Measurements from ENCODE around the gene GPC3. TPM values are rescaled to one million over a fixed set of nuclear protein-coding genes. Genes with fewer than 3 reads are reported as not detected.

GPC3 gene
- total RNA-seq, 1 experiment from 2014 or later, result not detected

DNA sequence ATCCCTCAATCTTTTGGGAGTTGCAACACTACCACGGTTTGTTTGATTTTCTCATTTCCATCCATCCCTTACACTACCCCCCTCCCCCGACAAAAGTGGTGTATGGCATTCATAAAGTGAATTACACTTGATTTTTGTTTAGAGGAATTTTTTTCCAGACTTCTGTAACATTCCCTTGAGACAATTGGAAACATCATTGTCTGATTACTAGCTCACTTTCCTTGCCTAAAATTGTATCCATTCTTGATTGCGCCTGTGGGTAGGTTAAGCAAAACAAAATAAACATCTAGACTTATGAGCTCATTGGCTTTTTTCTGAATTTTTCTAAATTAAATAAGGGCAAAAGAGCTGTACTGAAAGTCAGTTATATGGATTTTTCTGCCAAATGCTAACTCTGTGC lies 3.5 kb downstream of the GPC3 start:
- no peaks in the 10 kb centered on the region for H4K20me1 ChIP-seq (ENCODE audit: insufficient read depth)
- no peak for TF ChIP-seq EZH2 (IDR thresholded peaks at IDR 0.05; ENCODE audit: low read depth)
- TF ChIP-seq, protein P1, sequence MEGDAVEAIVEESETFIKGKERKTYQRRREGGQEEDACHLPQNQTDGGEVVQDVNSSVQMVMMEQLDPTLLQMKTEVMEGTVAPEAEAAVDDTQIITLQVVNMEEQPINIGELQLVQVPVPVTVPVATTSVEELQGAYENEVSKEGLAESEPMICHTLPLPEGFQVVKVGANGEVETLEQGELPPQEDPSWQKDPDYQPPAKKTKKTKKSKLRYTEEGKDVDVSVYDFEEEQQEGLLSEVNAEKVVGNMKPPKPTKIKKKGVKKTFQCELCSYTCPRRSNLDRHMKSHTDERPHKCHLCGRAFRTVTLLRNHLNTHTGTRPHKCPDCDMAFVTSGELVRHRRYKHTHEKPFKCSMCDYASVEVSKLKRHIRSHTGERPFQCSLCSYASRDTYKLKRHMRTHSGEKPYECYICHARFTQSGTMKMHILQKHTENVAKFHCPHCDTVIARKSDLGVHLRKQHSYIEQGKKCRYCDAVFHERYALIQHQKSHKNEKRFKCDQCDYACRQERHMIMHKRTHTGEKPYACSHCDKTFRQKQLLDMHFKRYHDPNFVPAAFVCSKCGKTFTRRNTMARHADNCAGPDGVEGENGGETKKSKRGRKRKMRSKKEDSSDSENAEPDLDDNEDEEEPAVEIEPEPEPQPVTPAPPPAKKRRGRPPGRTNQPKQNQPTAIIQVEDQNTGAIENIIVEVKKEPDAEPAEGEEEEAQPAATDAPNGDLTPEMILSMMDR (conservative IDR thresholded peaks at IDR 0.05), result no peak
- no peak overlapping the region for H3K4me2 ChIP-seq
- no peaks in the 10 kb centered on the region for H3K4me1 ChIP-seq (replicated peaks; ENCODE audit: insufficient read depth)
- no peaks in the 10 kb centered on the region for H3F3A ChIP-seq (ENCODE audit: insufficient read depth, low read depth)
- no peaks in the 10 kb centered on the region; the same call in 1 of the 2 replicates for H3K27me3 ChIP-seq (ENCODE audit: insufficient read depth, low read depth)
- H3K9me3 ChIP-seq (ENCODE audit: insufficient read depth, low read depth), result no peaks in the 10 kb centered on the region
- H3K9me2 ChIP-seq (ENCODE audit: insufficient read depth), result no peaks in the 10 kb centered on the region
- no peaks in the 10 kb centered on the region for H3K36me3 ChIP-seq (ENCODE audit: low read depth)
- intact Hi-C loops (cut with micrococcal nuclease; ENCODE audit: unreplicated experiment), result no loop called here
- no peak overlapping the region for H3K27ac ChIP-seq
- DNase-seq, result no peak
- no peak overlapping the region for H2AFZ ChIP-seq
- no TSS peak for BruUV-seq (replicated peaks)
- CTCF ChIA-PET, result no interaction called here
- POLR2A ChIA-PET (ENCODE audit: unreplicated experiment), result no interaction called here
- no peaks in the 10 kb centered on the region for H3K79me2 ChIP-seq (ENCODE audit: low read depth)
- H3K4me3 ChIP-seq, result no peak overlapping the region

DNA sequence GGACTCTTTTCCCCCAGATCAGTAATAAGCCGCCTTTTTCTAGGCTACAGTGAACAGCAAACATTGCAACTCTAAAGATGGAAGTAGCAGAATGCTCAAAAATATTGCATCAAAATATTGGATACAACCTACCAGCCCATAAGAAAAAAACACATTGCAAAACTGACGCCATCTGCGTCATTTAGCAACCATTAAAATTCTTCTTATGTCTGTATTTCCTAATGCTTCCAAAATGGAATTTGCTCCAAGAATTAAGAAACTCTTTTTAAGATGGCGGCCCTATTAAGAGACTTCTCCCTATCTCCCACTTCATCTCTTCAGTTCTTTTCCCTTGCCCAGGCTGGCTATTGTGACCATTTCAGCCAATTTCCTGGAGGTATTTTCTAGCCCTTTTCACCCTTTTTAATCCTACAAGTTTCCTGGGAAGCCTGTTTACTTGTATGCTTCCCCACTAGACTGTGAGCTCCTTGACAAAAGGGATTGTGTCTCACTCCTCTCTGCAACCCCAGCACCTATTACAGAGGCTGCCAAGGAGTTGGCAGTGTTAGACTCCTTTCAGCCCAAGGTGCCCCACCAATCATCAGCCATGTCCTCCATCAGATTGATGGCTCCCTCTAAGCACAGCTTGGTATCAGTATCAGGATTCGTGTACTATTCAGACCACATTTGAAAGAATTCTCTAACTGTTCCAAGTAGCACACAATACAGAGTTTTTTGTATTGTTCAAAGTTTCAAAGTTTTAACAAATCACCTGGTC lies 4.4 kb downstream of the GPC3 start:
- no peak overlapping the region for H3K27ac ChIP-seq
- no peaks in the 10 kb centered on the region for H3K79me2 ChIP-seq (ENCODE audit: low read depth)
- H3K9me3 ChIP-seq (ENCODE audit: insufficient read depth, low read depth), result no peaks in the 10 kb centered on the region
- no peak overlapping the region for H2AFZ ChIP-seq
- H3K27me3 ChIP-seq (ENCODE audit: insufficient read depth, low read depth), result no peaks in the 10 kb centered on the region; the same call in 1 of the 2 replicates
- no peaks in the 10 kb centered on the region for H3K9me2 ChIP-seq (ENCODE audit: insufficient read depth)
- H3F3A ChIP-seq (ENCODE audit: insufficient read depth, low read depth), result no peaks in the 10 kb centered on the region
- intact Hi-C loops (cut with micrococcal nuclease; ENCODE audit: unreplicated experiment), result no loop called here
- BruUV-seq (replicated peaks), result no TSS peak
- no peak overlapping the region for H3K4me3 ChIP-seq
- TF ChIP-seq, protein P1 (conservative IDR thresholded peaks at IDR 0.05), result no peak
- no peak for TF ChIP-seq EZH2 (IDR thresholded peaks at IDR 0.05; ENCODE audit: low read depth)
- no peak for DNase-seq
- H3K4me1 ChIP-seq (replicated peaks; ENCODE audit: insufficient read depth), result no peaks in the 10 kb centered on the region
- H4K20me1 ChIP-seq (ENCODE audit: insufficient read depth), result no peaks in the 10 kb centered on the region
- H3K4me2 ChIP-seq, result no peak overlapping the region
- ChIA-PET CTCF (no interaction called here), POLR2A (ENCODE audit: unreplicated experiment) (no interaction called here)
- no peaks in the 10 kb centered on the region for H3K36me3 ChIP-seq (ENCODE audit: low read depth)

DNA sequence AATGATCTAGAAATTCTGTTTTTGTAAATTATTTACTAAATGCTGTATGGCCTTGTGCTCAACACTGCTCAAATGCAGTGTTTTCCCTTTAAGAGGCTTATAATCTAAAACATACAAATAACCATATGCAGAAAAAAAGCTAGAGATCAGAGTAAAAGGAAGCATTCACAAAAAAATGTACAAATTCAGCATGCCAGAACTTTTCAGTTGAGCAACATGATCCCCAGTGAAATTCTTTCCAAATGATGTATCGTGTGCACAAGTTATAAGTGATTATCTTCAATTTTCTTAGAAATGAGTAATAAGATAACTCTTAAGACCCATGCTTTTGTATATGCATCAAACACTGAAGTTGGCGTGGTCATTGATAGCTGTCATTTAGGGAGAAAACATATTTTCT lies 5.0 kb downstream of the GPC3 start:
- no peak overlapping the region for H2AFZ ChIP-seq
- H3K4me2 ChIP-seq, result no peak overlapping the region
- no peaks in the 10 kb centered on the region for H3F3A ChIP-seq (ENCODE audit: insufficient read depth, low read depth)
- no peak overlapping the region for H3K27ac ChIP-seq
- H3K27me3 ChIP-seq (ENCODE audit: insufficient read depth, low read depth), result no peaks in the 10 kb centered on the region; the same call in 1 of the 2 replicates
- H3K79me2 ChIP-seq (ENCODE audit: low read depth), result no peaks in the 10 kb centered on the region
- no peaks in the 10 kb centered on the region for H3K9me3 ChIP-seq (ENCODE audit: insufficient read depth, low read depth)
- H3K4me3 ChIP-seq, result no peak overlapping the region
- DNase-seq, result no peak
- ChIA-PET CTCF (no interaction called here), POLR2A (ENCODE audit: unreplicated experiment) (no interaction called here)
- H4K20me1 ChIP-seq (ENCODE audit: insufficient read depth), result no peaks in the 10 kb centered on the region
- H3K9me2 ChIP-seq (ENCODE audit: insufficient read depth), result no peaks in the 10 kb centered on the region
- TF ChIP-seq, protein P1 (conservative IDR thresholded peaks at IDR 0.05), result no peak
- TF ChIP-seq EZH2 (IDR thresholded peaks at IDR 0.05; ENCODE audit: low read depth), result no peak
- H3K36me3 ChIP-seq (ENCODE audit: low read depth), result no peaks in the 10 kb centered on the region
- H3K4me1 ChIP-seq (replicated peaks; ENCODE audit: insufficient read depth), result no peaks in the 10 kb centered on the region
- intact Hi-C loops (cut with micrococcal nuclease; ENCODE audit: unreplicated experiment), result no loop called here
- no TSS peak for BruUV-seq (replicated peaks)
